ENCODE data around the gene CDH8. TPM values are rescaled to one million over a fixed set of nuclear protein-coding genes. Genes with fewer than 3 reads are reported as not detected.

Gene CDH8
- total RNA-seq, 1 experiment from 2014 or later: not detected

DNA sequence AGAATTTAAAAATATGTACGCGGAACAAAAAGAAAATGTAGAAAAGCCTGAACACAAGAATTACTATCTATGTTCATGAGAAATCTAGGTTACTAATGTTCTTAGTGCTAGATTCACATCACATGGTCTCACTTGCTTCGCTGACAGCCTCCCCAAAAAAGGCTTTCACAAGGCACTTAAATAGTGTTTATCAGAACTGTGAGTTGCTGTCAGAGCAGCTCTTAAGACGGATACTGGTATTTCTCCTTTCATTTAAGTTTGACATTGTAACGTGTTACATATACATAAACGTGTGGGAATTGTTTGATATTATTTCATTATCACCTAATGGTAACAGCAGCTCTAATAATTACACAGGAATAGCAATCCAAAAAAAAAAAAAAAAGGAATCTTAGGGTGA lies 150.9 kb downstream of the CDH8 start:
- TF ChIP-seq EZH2 (IDR thresholded peaks at IDR 0.05; ENCODE audit: low read depth): no peak
- TF ChIP-seq, protein P1, sequence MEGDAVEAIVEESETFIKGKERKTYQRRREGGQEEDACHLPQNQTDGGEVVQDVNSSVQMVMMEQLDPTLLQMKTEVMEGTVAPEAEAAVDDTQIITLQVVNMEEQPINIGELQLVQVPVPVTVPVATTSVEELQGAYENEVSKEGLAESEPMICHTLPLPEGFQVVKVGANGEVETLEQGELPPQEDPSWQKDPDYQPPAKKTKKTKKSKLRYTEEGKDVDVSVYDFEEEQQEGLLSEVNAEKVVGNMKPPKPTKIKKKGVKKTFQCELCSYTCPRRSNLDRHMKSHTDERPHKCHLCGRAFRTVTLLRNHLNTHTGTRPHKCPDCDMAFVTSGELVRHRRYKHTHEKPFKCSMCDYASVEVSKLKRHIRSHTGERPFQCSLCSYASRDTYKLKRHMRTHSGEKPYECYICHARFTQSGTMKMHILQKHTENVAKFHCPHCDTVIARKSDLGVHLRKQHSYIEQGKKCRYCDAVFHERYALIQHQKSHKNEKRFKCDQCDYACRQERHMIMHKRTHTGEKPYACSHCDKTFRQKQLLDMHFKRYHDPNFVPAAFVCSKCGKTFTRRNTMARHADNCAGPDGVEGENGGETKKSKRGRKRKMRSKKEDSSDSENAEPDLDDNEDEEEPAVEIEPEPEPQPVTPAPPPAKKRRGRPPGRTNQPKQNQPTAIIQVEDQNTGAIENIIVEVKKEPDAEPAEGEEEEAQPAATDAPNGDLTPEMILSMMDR (conservative IDR thresholded peaks at IDR 0.05): no peak
- POLR2A ChIA-PET (ENCODE audit: unreplicated experiment): no interaction called here
- no TSS peak for BruUV-seq (replicated peaks)
- no peak for DNase-seq
- CTCF ChIA-PET: no interaction called here
- H3K9me2 ChIP-seq (ENCODE audit: insufficient read depth): no peaks in the 10 kb centered on the region
- H3K4me1 ChIP-seq (replicated peaks; ENCODE audit: insufficient read depth): no peaks in the 10 kb centered on the region
- H3K27me3 ChIP-seq (ENCODE audit: insufficient read depth, low read depth): no peaks in the 10 kb centered on the region
- no peak overlapping the region for H2AFZ ChIP-seq
- no peaks in the 10 kb centered on the region for H3F3A ChIP-seq (ENCODE audit: insufficient read depth, low read depth)
- intact Hi-C loops (cut with micrococcal nuclease; ENCODE audit: unreplicated experiment): no loop called here
- H3K4me3 ChIP-seq: no peak overlapping the region
- H3K4me2 ChIP-seq: no peak overlapping the region
- no peaks in the 10 kb centered on the region for H3K79me2 ChIP-seq (ENCODE audit: low read depth)
- no peaks in the 10 kb centered on the region for H3K9me3 ChIP-seq (ENCODE audit: insufficient read depth, low read depth)
- no peaks in the 10 kb centered on the region for H4K20me1 ChIP-seq (ENCODE audit: insufficient read depth)
- H3K36me3 ChIP-seq (ENCODE audit: low read depth): no peaks in the 10 kb centered on the region
- no peak overlapping the region for H3K27ac ChIP-seq

DNA sequence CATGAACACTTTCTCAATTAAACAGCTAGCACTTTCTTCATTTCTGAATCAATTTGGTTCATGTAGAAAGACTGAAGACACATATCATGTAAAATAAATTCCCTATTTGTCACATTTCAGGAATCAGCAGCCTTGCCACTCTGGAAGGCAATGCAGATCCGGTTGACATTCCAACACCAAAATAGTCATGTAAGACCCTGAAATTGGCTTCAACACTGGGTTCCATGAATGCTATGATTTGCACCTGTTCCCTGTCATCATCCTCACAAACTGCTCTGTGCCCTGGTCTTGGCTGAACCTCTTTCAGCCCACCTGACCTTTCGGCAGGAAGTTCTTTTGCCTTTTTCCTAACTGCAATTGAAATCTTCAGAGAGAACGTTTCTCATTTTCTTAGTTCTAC lies 156.9 kb downstream of the CDH8 start:
- H3K4me2 ChIP-seq: no peak overlapping the region
- H3K9me3 ChIP-seq (ENCODE audit: insufficient read depth, low read depth): no peaks in the 10 kb centered on the region
- no peaks in the 10 kb centered on the region; the same call in 1 of the 2 replicates for H3K9me2 ChIP-seq (ENCODE audit: insufficient read depth)
- no peak overlapping the region for H2AFZ ChIP-seq
- TF ChIP-seq EZH2 (IDR thresholded peaks at IDR 0.05; ENCODE audit: low read depth): no peak
- H3K27ac ChIP-seq: no peak overlapping the region
- no peaks in the 10 kb centered on the region for H3K79me2 ChIP-seq (ENCODE audit: low read depth)
- H3K4me1 ChIP-seq (replicated peaks; ENCODE audit: insufficient read depth): no peaks in the 10 kb centered on the region
- DNase-seq: no peak
- H3K36me3 ChIP-seq (ENCODE audit: low read depth): no peaks in the 10 kb centered on the region
- no peaks in the 10 kb centered on the region for H4K20me1 ChIP-seq (ENCODE audit: insufficient read depth)
- ChIA-PET POLR2A (ENCODE audit: unreplicated experiment) (no interaction called here), CTCF (interaction anchor here (0.6 kb wide), 1 partner anchor 45 kb away, joined by 7 read pairs; no protein-coding TSS in a partner anchor)
- intact Hi-C loops (cut with micrococcal nuclease; ENCODE audit: unreplicated experiment): no loop called here
- no TSS peak for BruUV-seq (replicated peaks)
- H3K4me3 ChIP-seq: no peak overlapping the region
- no peaks in the 10 kb centered on the region for H3F3A ChIP-seq (ENCODE audit: insufficient read depth, low read depth)
- no peaks in the 10 kb centered on the region for H3K27me3 ChIP-seq (ENCODE audit: insufficient read depth, low read depth)

DNA sequence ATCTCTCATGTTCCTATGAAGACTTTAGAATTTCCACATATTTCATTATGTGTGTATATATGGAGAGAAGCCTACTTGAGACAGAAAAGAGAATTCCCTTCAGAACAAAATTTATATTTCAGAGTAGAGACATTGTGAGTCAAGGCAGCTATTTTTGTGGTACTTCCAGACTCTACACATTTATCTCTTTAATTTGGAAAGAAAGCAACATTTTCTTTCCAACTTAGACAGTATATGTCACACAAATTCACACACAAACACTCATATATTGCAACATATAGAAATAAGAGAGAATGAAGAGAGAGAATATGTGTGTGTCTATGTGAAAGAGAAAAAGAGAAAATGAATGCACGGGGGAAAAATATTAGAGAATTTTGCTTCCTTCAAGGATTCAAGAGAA lies 158.8 kb downstream of the CDH8 start:
- H3K4me1 ChIP-seq (replicated peaks; ENCODE audit: insufficient read depth): no peaks in the 10 kb centered on the region
- no TSS peak for BruUV-seq (replicated peaks)
- H3K9me2 ChIP-seq (ENCODE audit: insufficient read depth): no peaks in the 10 kb centered on the region; the same call in 1 of the 2 replicates
- TF ChIP-seq, protein P1 (conservative IDR thresholded peaks at IDR 0.05): no peak
- no peak for TF ChIP-seq EZH2 (IDR thresholded peaks at IDR 0.05; ENCODE audit: low read depth)
- no peaks in the 10 kb centered on the region for H3K27me3 ChIP-seq (ENCODE audit: insufficient read depth, low read depth)
- H2AFZ ChIP-seq: no peak overlapping the region
- POLR2A ChIA-PET (ENCODE audit: unreplicated experiment): no interaction called here
- H3K9me3 ChIP-seq (ENCODE audit: insufficient read depth, low read depth): no peaks in the 10 kb centered on the region
- no peak overlapping the region for H3K4me2 ChIP-seq
- H4K20me1 ChIP-seq (ENCODE audit: insufficient read depth): no peaks in the 10 kb centered on the region
- intact Hi-C loops (cut with micrococcal nuclease; ENCODE audit: unreplicated experiment): no loop called here
- DNase-seq: no peak
- no peak overlapping the region for H3K4me3 ChIP-seq
- no peaks in the 10 kb centered on the region for H3F3A ChIP-seq (ENCODE audit: insufficient read depth, low read depth)
- H3K36me3 ChIP-seq (ENCODE audit: low read depth): no peaks in the 10 kb centered on the region
- no peak overlapping the region for H3K27ac ChIP-seq
- H3K79me2 ChIP-seq (ENCODE audit: low read depth): no peaks in the 10 kb centered on the region
- CTCF ChIA-PET: no interaction called here

DNA sequence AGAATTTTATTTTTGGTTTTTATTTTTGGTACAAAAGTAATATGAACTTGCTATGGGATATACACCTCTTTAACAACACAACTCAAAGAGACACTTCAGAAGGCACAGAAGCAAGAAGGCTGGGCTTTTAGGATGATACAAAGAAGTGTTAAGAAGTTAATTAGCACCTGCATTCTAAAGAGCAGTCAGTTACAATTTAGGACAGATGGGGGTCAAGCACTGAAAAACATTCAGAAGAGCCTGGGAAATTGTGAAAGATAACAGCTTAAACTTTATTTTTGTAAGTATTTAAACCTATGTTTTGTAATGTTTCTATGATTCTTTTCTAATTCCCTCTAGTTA lies 163.5 kb downstream of the CDH8 start:
- intact Hi-C loops (cut with micrococcal nuclease; ENCODE audit: unreplicated experiment): no loop called here
- no peak overlapping the region for H3K4me3 ChIP-seq
- no peaks in the 10 kb centered on the region for H3K79me2 ChIP-seq (ENCODE audit: low read depth)
- no TSS peak for BruUV-seq (replicated peaks)
- DNase-seq: no peak
- no peaks in the 10 kb centered on the region for H3K9me3 ChIP-seq (ENCODE audit: insufficient read depth, low read depth)
- no peaks in the 10 kb centered on the region for H3K9me2 ChIP-seq (ENCODE audit: insufficient read depth)
- H4K20me1 ChIP-seq (ENCODE audit: insufficient read depth): no peaks in the 10 kb centered on the region
- H2AFZ ChIP-seq: no peak overlapping the region
- no peaks in the 10 kb centered on the region for H3K36me3 ChIP-seq (ENCODE audit: low read depth)
- ChIA-PET POLR2A (ENCODE audit: unreplicated experiment) (interaction anchor here (0.6 kb wide), 1 partner anchor 11 kb away, joined by 7 read pairs; no protein-coding TSS in a partner anchor), CTCF (no interaction called here)
- no peak overlapping the region for H3K27ac ChIP-seq
- 0 out of 2 replicates have a peak, but pooled peaks cover 5% of the 10 kb centered on the region for H3K27me3 ChIP-seq (ENCODE audit: insufficient read depth, low read depth)
- no peaks in the 10 kb centered on the region for H3F3A ChIP-seq (ENCODE audit: insufficient read depth, low read depth)
- TF ChIP-seq, protein P1 (conservative IDR thresholded peaks at IDR 0.05): no peak
- TF ChIP-seq EZH2 (IDR thresholded peaks at IDR 0.05; ENCODE audit: low read depth): no peak
- no peaks in the 10 kb centered on the region for H3K4me1 ChIP-seq (replicated peaks; ENCODE audit: insufficient read depth)
- no peak overlapping the region for H3K4me2 ChIP-seq
